IPS DF 6.9 (cell line): ENCODE data around the gene CCDC185.
A peak's percentile ranks its signal among the peaks of the same experiment; 100 is the strongest.

Source experiments
- DNase-seq: peaks from one replicate; pipeline ENCODE4 v3.0.0-alpha.2; 2013; ENCODE audit warnings: low read depth, low spot score
- H3K27ac ChIP-seq: one replicate; pipeline ENCODE4 v1.5.1; 2013; ENCODE audit warnings: low read length, control low read depth
- H3K27me3 ChIP-seq: 2 replicates; pipeline ENCODE4 v1.6.1; 2013; ENCODE audit warnings: mild to moderate bottlenecking, low read length; ENCODE audit not compliant: control insufficient read depth, insufficient read depth
- H3K36me3 ChIP-seq: 2 replicates; pipeline ENCODE4 v1.6.1; 2013; ENCODE audit warnings: low read length; ENCODE audit not compliant: control insufficient read depth, insufficient read depth
- H3K4me1 ChIP-seq: 2 replicates; pipeline ENCODE4 v1.6.1; 2013; ENCODE audit warnings: low read length; ENCODE audit not compliant: control insufficient read depth, insufficient read depth
- H3K4me3 ChIP-seq: 2 replicates; pipeline ENCODE4 v1.5.1; 2013; ENCODE audit warnings: mild to moderate bottlenecking, low read length
- H3K9me3 ChIP-seq: 2 replicates; pipeline ENCODE4 v1.6.1; 2013; ENCODE audit warnings: low read length, inconsistent platforms; ENCODE audit not compliant: control insufficient read depth, insufficient read depth
- WGBS: extraction: QIAGEN DNeasy Blood & Tissue Kit; methylation state at CpG from one replicate; pipeline ENCODE4 v1.1.7; 2013; ENCODE audit warnings: mixed read lengths, missing lambda C conversion rate; ENCODE audit not compliant: insufficient read length, insufficient coverage; 5-methylcytosine and 5-hydroxymethylcytosine counted together

Gene CCDC185

GRCh38 chr1:223393275-223394214 lies at the start of gene CCDC185:
Gene CCDC185 (plus strand): TSS chr1:223393415. CDS start chr1:223393476, 61 bp downstream.
- Histone ChIP-seq H3K27me3 (peaks cover 2% of the 10 kb centered on the region; the same call in 1 of the 2 replicates), H3K9me3 (no peaks in the 10 kb centered on the region), H3K36me3 (peaks cover 3% of the 10 kb centered on the region; the same call in 1 of the 2 replicates), H3K4me3 (peak within 1 kb of the TSS; percentile 22; the same call in 1 of the 2 replicates), H3K27ac (no peak within 1 kb of the TSS), H3K4me1 (no peaks in the 10 kb centered on the region; the same call in 1 of the 2 replicates)
- no CpG with 5 or more reads among the region's 73 CpGs for WGBS
- no peak for DNase-seq

GRCh38 chr1:223343692-223344091 lies 49.5 kb upstream of the CCDC185 start:
- no peak for DNase-seq
- WGBS = no CpG with 5 or more reads among the region's 3 CpGs
- Histone ChIP-seq H3K4me3 (no peak overlapping the region), H3K9me3 (no peaks in the 10 kb centered on the region), H3K4me1 (no peaks in the 10 kb centered on the region), H3K27ac (no peak overlapping the region), H3K36me3 (no peaks in the 10 kb centered on the region), H3K27me3 (no peaks in the 10 kb centered on the region)

DNA sequence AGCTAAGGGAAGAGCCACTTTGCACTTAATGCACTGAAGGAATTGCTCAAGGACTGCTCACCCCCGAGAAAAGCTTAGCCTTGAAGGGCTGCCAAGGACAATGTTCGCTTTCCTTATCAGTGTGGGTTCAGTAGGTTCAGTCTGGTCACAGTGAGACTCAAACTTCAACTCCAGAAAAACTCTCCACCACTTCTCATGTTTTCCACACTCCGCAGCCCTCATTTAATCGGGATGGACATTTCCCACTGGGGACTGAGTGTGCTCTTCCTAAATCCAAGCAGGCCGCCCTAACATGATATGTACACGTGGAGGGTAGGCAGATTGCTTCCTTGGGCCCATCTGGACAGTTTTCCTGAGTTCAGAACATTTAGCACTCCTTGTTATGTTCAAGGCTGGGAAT lies 48.7 kb upstream of the CCDC185 start:
- no peaks in the 10 kb centered on the region for H3K36me3 ChIP-seq
- no peak for DNase-seq

DNA sequence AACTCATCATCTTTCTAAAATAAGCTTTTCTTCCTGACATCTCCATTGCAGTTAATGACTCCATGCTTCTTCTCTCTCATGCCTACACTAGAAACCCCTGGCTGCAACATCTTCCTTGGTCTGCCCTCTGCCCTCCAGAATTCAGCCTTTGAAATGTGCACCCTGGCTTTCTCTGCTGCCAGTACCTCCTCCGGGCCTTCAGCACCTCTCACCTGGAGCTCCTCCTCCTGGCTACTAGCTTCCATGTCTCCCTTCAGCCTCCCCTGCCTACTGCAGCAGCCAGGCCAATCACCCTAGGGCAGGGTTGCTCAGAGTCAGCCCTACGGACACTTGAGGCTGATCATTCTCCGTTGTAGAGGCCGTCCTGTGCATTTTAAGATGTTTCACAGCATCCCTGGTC lies 47.5 kb upstream of the CCDC185 start:
- Histone ChIP-seq H3K36me3 (no peaks in the 10 kb centered on the region), H3K9me3 (no peaks in the 10 kb centered on the region), H3K27ac (no peak overlapping the region), H3K27me3 (no peaks in the 10 kb centered on the region), H3K4me1 (no peaks in the 10 kb centered on the region), H3K4me3 (no peak overlapping the region)
- DNase-seq = no peak
- no CpG with 5 or more reads among the region's 4 CpGs for WGBS

More for the DNA sequence above, 48.7 kb upstream of the CCDC185 start:
- no peaks in the 10 kb centered on the region for H3K9me3 ChIP-seq
- H3K27ac ChIP-seq = no peak overlapping the region
- no peak overlapping the region for H3K4me3 ChIP-seq
- no peaks in the 10 kb centered on the region for H3K27me3 ChIP-seq
- whole genome bisulfite sequencing = no CpG with 5 or more reads among the region's 6 CpGs
- H3K4me1 ChIP-seq = no peaks in the 10 kb centered on the region

GRCh38 chr1:223346311-223346710 lies 46.9 kb upstream of the CCDC185 start:
- Histone ChIP-seq H3K9me3 (no peaks in the 10 kb centered on the region), H3K27me3 (no peaks in the 10 kb centered on the region)
- WGBS = no CpG with 5 or more reads among the region's 4 CpGs

GRCh38 chr1:223347583-223347982 lies 45.6 kb upstream of the CCDC185 start:
- H3K27ac ChIP-seq = no peak overlapping the region
- H3K9me3 ChIP-seq = no peaks in the 10 kb centered on the region
- no peaks in the 10 kb centered on the region for H3K36me3 ChIP-seq
- H3K4me3 ChIP-seq = no peak overlapping the region
- H3K27me3 ChIP-seq = no peaks in the 10 kb centered on the region
- no peaks in the 10 kb centered on the region for H3K4me1 ChIP-seq
- DNase-seq = no peak
- no CpG with 5 or more reads among the region's 4 CpGs for WGBS

More at GRCh38 chr1:223346311-223346710, 46.9 kb upstream of the CCDC185 start:
- DNase-seq = no peak
- Histone ChIP-seq H3K36me3 (no peaks in the 10 kb centered on the region), H3K4me1 (no peaks in the 10 kb centered on the region), H3K27ac (no peak overlapping the region), H3K4me3 (no peak overlapping the region)

DNA sequence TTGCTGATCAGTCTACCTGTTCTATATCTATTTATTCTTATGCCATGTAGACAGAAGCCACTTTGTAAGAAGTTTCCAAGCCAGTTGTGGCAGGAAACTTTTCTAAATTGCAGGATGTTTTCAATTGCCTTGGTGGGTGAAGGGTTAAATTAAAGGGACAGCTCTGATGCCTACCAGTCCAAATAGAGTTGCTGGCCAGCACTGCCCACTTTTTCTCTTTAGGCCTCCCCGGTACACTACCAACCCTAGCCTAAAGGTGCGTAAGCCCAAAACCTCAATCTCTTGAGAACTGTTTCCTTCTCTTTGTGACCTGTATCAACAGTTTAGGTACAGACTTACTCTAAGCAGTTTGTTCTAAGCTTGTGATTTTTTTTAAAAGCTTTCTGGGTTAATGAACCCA lies 44.8 kb upstream of the CCDC185 start:
- H3K4me1 ChIP-seq = no peaks in the 10 kb centered on the region
- no peaks in the 10 kb centered on the region for H3K27me3 ChIP-seq
- no peak for DNase-seq
- H3K4me3 ChIP-seq = no peak overlapping the region
- H3K27ac ChIP-seq = no peak overlapping the region
- no CpG with 5 or more reads among the region's 2 CpGs for WGBS
- H3K9me3 ChIP-seq = no peaks in the 10 kb centered on the region
- no peaks in the 10 kb centered on the region for H3K36me3 ChIP-seq

- no peaks in the 10 kb centered on the region for H3K36me3 ChIP-seq
- no CpG with 5 or more reads among the region's 3 CpGs for WGBS
- H3K9me3 ChIP-seq = no peaks in the 10 kb centered on the region
- no peaks in the 10 kb centered on the region for H3K4me1 ChIP-seq
- H3K27ac ChIP-seq = no peak overlapping the region
- DNase-seq = no peak
- no peaks in the 10 kb centered on the region for H3K27me3 ChIP-seq
- H3K4me3 ChIP-seq = no peak overlapping the region
These were observed 44.0 kb upstream of the CCDC185 start for GRCh38 chr1:223349241-223349640.

GRCh38 chr1:223350361-223350908 lies 42.8 kb upstream of the CCDC185 start:
- H3K27me3 ChIP-seq = no peaks in the 10 kb centered on the region
- no peak overlapping the region for H3K27ac ChIP-seq
- H3K9me3 ChIP-seq = no peaks in the 10 kb centered on the region
- H3K4me1 ChIP-seq = no peaks in the 10 kb centered on the region
- WGBS = no CpG with 5 or more reads among the region's 5 CpGs
- H3K36me3 ChIP-seq = no peaks in the 10 kb centered on the region
- DNase-seq = no peak
- no peak overlapping the region for H3K4me3 ChIP-seq

DNA sequence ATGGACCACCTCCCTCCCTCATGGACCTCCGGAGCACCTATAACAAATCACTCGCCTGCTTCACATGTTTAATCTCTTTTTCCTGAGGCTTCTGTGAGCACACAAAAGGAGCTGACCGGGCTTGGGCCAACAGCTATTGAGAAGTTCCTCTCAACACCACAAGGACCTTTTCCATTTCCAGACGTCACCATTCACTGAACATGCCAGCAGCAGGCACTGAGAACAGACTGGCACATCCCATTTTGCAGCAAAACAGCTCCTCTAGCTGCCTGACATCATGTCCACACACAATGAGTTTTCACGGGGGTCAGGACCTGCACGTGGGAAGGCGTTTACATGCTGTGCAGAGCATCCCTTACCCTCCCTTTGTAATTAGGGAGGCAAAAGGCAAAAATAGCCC lies 40.3 kb upstream of the CCDC185 start:
- H3K36me3 ChIP-seq = no peaks in the 10 kb centered on the region
- no peaks in the 10 kb centered on the region for H3K27me3 ChIP-seq
- H3K9me3 ChIP-seq = no peaks in the 10 kb centered on the region
- no peaks in the 10 kb centered on the region for H3K4me1 ChIP-seq
- no peak for DNase-seq
- WGBS = no CpG with 5 or more reads among the region's 7 CpGs
- no peak overlapping the region for H3K27ac ChIP-seq
- H3K4me3 ChIP-seq = no peak overlapping the region
